ENCODE data around the gene RERE.

Gene RERE

DNA sequence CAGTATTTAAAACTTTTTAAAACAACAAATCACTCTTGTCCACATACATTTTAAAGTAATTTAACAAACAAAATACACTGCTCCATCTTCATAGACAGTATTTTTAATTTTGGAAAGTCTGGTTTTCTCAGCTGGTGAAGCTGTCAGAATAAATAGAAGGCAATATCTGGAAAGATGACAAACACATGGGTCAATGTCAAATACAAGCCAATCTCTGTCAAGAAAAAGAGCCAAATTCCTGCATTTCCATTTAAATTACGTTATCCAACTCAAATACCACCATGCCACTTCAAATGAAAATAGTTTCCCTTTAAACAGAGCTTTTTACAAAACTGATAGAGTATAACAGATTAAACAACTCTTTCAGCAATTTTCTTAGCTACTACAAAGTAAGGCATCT lies 176.5 kb downstream of the RERE start:
- peaks cover 48% of the 10 kb centered on the region for H3K36me3 ChIP-seq (ENCODE audit: control insufficient read depth, insufficient read depth, low read length)
- no peaks in the 10 kb centered on the region for H3K4me1 ChIP-seq (ENCODE audit: control insufficient read depth, insufficient read depth, low read length, poor library complexity, severe bottlenecking)
- H3K9me3 ChIP-seq (ENCODE audit: control insufficient read depth, low read length): no peaks in the 10 kb centered on the region
- WGBS, 2 experiments (ENCODE audit: insufficient coverage in 2 of 2): 88% methylated on average over 1 of the region's 1 CpG; no CpG with 5 or more reads in 1 of the 2 experiments
- H3K4me3 ChIP-seq (ENCODE audit: extremely low read depth, insufficient read depth, low read length, poor library complexity, severe bottlenecking): no peak overlapping the region
- H3K27ac ChIP-seq (ENCODE audit: low read depth, low read length, severe bottlenecking): no peak overlapping the region

GRCh38 chr1:8639148-8639547 lies 178.3 kb downstream of the RERE start:
- H3K36me3 ChIP-seq (ENCODE audit: control insufficient read depth, insufficient read depth, low read length): peaks cover 41% of the 10 kb centered on the region
- H3K27ac ChIP-seq (ENCODE audit: low read depth, low read length, severe bottlenecking): no peak overlapping the region
- no peaks in the 10 kb centered on the region for H3K4me1 ChIP-seq (ENCODE audit: control insufficient read depth, insufficient read depth, low read length, poor library complexity, severe bottlenecking)
- H3K9me3 ChIP-seq (ENCODE audit: control insufficient read depth, low read length): no peaks in the 10 kb centered on the region
- H3K4me3 ChIP-seq (ENCODE audit: extremely low read depth, insufficient read depth, low read length, poor library complexity, severe bottlenecking): no peak overlapping the region
- 100% methylated on average over 2 of the region's 5 CpGs for WGBS, 2 experiments (ENCODE audit: insufficient coverage in 2 of 2)

GRCh38 chr1:8633741-8634501 lies 183.5 kb downstream of the RERE start:
- Histone ChIP-seq H3K36me3 (ENCODE audit: control insufficient read depth, insufficient read depth, low read length) (peaks cover 26% of the 10 kb centered on the region), H3K9me3 (ENCODE audit: control insufficient read depth, low read length) (no peaks in the 10 kb centered on the region), H3K4me1 (ENCODE audit: control insufficient read depth, insufficient read depth, low read length, poor library complexity, severe bottlenecking) (peaks cover 38% of the 10 kb centered on the region), H3K4me3 (ENCODE audit: extremely low read depth, insufficient read depth, low read length, poor library complexity, severe bottlenecking) (no peak overlapping the region), H3K27ac (ENCODE audit: low read depth, low read length, severe bottlenecking) (no peak overlapping the region)
- WGBS, 2 experiments (ENCODE audit: insufficient coverage in 2 of 2): 96 to 100% methylated on average over 3 to 4 of the region's 5 CpGs

- no peaks in the 10 kb centered on the region for H3K9me3 ChIP-seq (ENCODE audit: control insufficient read depth, low read length)
- WGBS, 2 experiments (ENCODE audit: insufficient coverage in 2 of 2): 75 to 80% methylated on average over 3 of the region's 4 CpGs
- peaks cover 54% of the 10 kb centered on the region for H3K4me1 ChIP-seq (ENCODE audit: control insufficient read depth, insufficient read depth, low read length, poor library complexity, severe bottlenecking)
- H3K36me3 ChIP-seq (ENCODE audit: control insufficient read depth, insufficient read depth, low read length): peaks cover 17% of the 10 kb centered on the region
- H3K27ac ChIP-seq (ENCODE audit: low read depth, low read length, severe bottlenecking): peak overlapping the region; percentile 17
- H3K4me3 ChIP-seq (ENCODE audit: extremely low read depth, insufficient read depth, low read length, poor library complexity, severe bottlenecking): no peak overlapping the region
Observed at GRCh38 chr1:8632102-8632501, 185.3 kb downstream of the RERE start.

GRCh38 chr1:8631163-8631562 lies 186.3 kb downstream of the RERE start:
- WGBS, 2 experiments (ENCODE audit: insufficient coverage in 2 of 2): 88% methylated on average over 1 of the region's 3 CpGs; no CpG with 5 or more reads in 1 of the 2 experiments
- Histone ChIP-seq H3K4me3 (ENCODE audit: extremely low read depth, insufficient read depth, low read length, poor library complexity, severe bottlenecking) (no peak overlapping the region), H3K27ac (ENCODE audit: low read depth, low read length, severe bottlenecking) (peak overlapping the region; percentile 25), H3K9me3 (ENCODE audit: control insufficient read depth, low read length) (no peaks in the 10 kb centered on the region), H3K4me1 (ENCODE audit: control insufficient read depth, insufficient read depth, low read length, poor library complexity, severe bottlenecking) (peaks cover 59% of the 10 kb centered on the region), H3K36me3 (ENCODE audit: control insufficient read depth, insufficient read depth, low read length) (peaks cover 16% of the 10 kb centered on the region)

DNA sequence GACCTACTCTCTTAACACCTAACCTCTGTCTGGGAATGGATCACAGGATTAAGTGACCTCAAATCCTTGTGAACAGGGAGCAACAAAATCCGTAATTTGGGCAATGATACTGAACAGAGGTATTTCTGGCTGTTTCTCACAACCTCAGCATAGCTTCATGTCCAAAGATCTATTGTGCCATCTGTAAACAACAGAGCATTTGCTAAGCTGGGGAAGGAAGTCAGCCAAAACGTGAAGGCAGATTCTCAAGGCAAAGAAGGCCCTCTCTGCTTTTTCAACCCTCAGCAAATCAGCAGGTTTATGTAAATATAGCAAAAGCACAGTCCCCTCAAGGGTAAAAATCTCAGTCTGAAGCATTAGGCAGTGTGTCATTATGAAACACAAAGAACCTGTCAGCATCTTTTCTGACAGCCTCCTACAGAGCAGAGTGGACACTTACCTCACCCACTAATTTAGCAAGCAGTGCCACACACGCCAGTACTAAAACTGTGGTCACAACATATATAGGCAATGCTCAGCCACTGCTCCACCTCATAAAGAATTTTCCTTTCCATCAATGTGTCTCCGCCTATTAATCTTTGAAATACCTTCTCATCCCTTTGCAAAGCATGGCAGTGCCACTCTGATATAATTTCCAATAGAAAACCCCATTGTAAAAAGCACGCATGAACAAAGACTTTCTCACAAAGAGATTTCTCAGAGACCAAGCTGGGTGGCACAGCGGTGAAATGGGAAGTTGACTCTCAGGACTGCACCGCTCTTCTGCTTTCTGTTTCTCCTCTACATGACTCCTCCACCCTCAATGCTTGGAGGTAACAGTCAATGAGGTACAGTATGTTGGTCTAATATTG lies 188.0 kb downstream of the RERE start:
- H3K4me1 ChIP-seq (ENCODE audit: control insufficient read depth, insufficient read depth, low read length, poor library complexity, severe bottlenecking): peaks cover 71% of the 10 kb centered on the region
- H3K27ac ChIP-seq (ENCODE audit: low read depth, low read length, severe bottlenecking): peak overlapping the region; percentile 77
- no peak overlapping the region for H3K4me3 ChIP-seq (ENCODE audit: extremely low read depth, insufficient read depth, low read length, poor library complexity, severe bottlenecking)
- no peaks in the 10 kb centered on the region for H3K9me3 ChIP-seq (ENCODE audit: control insufficient read depth, low read length)
- H3K36me3 ChIP-seq (ENCODE audit: control insufficient read depth, insufficient read depth, low read length): peaks cover 10% of the 10 kb centered on the region
- WGBS, 2 experiments (ENCODE audit: insufficient coverage in 2 of 2): 72 to 81% methylated on average over 4 to 5 of the region's 7 CpGs

DNA sequence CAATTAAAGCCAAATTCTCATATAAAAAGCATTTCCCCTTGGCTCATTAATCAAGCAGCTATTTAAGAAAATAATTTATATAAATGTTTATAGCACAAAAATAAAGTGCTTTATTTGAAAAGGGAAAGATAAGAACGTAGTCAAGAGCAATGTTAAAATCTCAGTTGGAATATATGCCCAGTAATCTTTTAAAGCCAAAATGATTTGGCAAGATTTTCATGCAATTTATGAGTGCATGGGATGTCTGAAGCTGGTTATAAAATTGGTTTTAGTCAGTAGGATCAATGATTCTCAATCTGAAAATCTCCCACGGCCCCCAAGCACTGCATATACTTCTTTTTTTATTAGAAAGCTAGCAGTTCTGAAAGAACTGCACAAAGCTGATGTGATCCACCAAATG lies 188.8 kb downstream of the RERE start:
- no peak overlapping the region for H3K4me3 ChIP-seq (ENCODE audit: extremely low read depth, insufficient read depth, low read length, poor library complexity, severe bottlenecking)
- no peaks in the 10 kb centered on the region for H3K9me3 ChIP-seq (ENCODE audit: control insufficient read depth, low read length)
- peak overlapping the region; percentile 77 for H3K27ac ChIP-seq (ENCODE audit: low read depth, low read length, severe bottlenecking)
- WGBS, 2 experiments (ENCODE audit: insufficient coverage in 2 of 2): 100% methylated on average over 1 of the region's 2 CpGs
- H3K4me1 ChIP-seq (ENCODE audit: control insufficient read depth, insufficient read depth, low read length, poor library complexity, severe bottlenecking): peaks cover 73% of the 10 kb centered on the region
- peaks cover 6% of the 10 kb centered on the region for H3K36me3 ChIP-seq (ENCODE audit: control insufficient read depth, insufficient read depth, low read length)

GRCh38 chr1:8627728-8628127 lies 189.7 kb downstream of the RERE start:
- 96% methylated on average over 4 of the region's 5 CpGs; no CpG with 5 or more reads in 1 of the 2 experiments for WGBS, 2 experiments (ENCODE audit: insufficient coverage in 2 of 2)
- Histone ChIP-seq H3K36me3 (ENCODE audit: control insufficient read depth, insufficient read depth, low read length) (peaks cover 8% of the 10 kb centered on the region), H3K4me3 (ENCODE audit: extremely low read depth, insufficient read depth, low read length, poor library complexity, severe bottlenecking) (no peak overlapping the region), H3K4me1 (ENCODE audit: control insufficient read depth, insufficient read depth, low read length, poor library complexity, severe bottlenecking) (peaks cover 74% of the 10 kb centered on the region), H3K27ac (ENCODE audit: low read depth, low read length, severe bottlenecking) (peak overlapping the region; percentile 97), H3K9me3 (ENCODE audit: control insufficient read depth, low read length) (no peaks in the 10 kb centered on the region)

GRCh38 chr1:8625981-8626898 lies 191.2 kb downstream of the RERE start:
- no peak overlapping the region for H3K4me3 ChIP-seq (ENCODE audit: extremely low read depth, insufficient read depth, low read length, poor library complexity, severe bottlenecking)
- WGBS, 2 experiments (ENCODE audit: insufficient coverage in 2 of 2): 59 to 62% methylated on average over 3 of the region's 4 CpGs
- peaks cover 7% of the 10 kb centered on the region for H3K36me3 ChIP-seq (ENCODE audit: control insufficient read depth, insufficient read depth, low read length)
- peaks cover 59% of the 10 kb centered on the region for H3K4me1 ChIP-seq (ENCODE audit: control insufficient read depth, insufficient read depth, low read length, poor library complexity, severe bottlenecking)
- H3K27ac ChIP-seq (ENCODE audit: low read depth, low read length, severe bottlenecking): peak overlapping the region; percentile 97
- H3K9me3 ChIP-seq (ENCODE audit: control insufficient read depth, low read length): no peaks in the 10 kb centered on the region

GRCh38 chr1:8625491-8625890 lies 191.9 kb downstream of the RERE start:
- no peaks in the 10 kb centered on the region for H3K9me3 ChIP-seq (ENCODE audit: control insufficient read depth, low read length)
- 86 to 100% methylated on average over 1 of the region's 2 CpGs for WGBS, 2 experiments (ENCODE audit: insufficient coverage in 2 of 2)
- no peak overlapping the region for H3K4me3 ChIP-seq (ENCODE audit: extremely low read depth, insufficient read depth, low read length, poor library complexity, severe bottlenecking)
- peaks cover 8% of the 10 kb centered on the region for H3K36me3 ChIP-seq (ENCODE audit: control insufficient read depth, insufficient read depth, low read length)
- peaks cover 51% of the 10 kb centered on the region for H3K4me1 ChIP-seq (ENCODE audit: control insufficient read depth, insufficient read depth, low read length, poor library complexity, severe bottlenecking)
- H3K27ac ChIP-seq (ENCODE audit: low read depth, low read length, severe bottlenecking): peak overlapping the region; percentile 97
